SK-N-SH treated with all-trans-retinoic acid at 6 μM for 48 hours (cell line): ENCODE measurements around the gene ANK3.

Experiments
- ATAC-seq: fragments of 200-7000 bp; cut with Tn5 transposase; 3 replicates; pipeline ENCODE4 v1.9.1; 2020; ENCODE audit warnings: mild to moderate bottlenecking, moderate library complexity
- ARNTL ChIP-seq: fragments of 450-650 bp; formaldehyde crosslinking; IDR thresholded peaks from 2 replicates; pipeline ENCODE4 v1.5.0; 2020; ENCODE audit warnings: low read depth, mild to moderate bottlenecking, moderate library complexity, borderline replicate concordance
- BACH2 ChIP-seq: fragments of 250-450 bp; sonication (Bioruptor Pico); IDR thresholded peaks from 2 replicates; pipeline ENCODE4 v1.9.0; 2021; ENCODE audit warnings: mild to moderate bottlenecking, borderline replicate concordance
- CREB5 ChIP-seq: fragments of 250-450 bp; sonication (Bioruptor Pico); IDR thresholded peaks from 2 replicates; pipeline ENCODE4 v1.5.1; 2020; ENCODE audit warnings: low read depth, mild to moderate bottlenecking, moderate library complexity
- CSDC2 ChIP-seq: fragments of 250-450 bp; sonication (Bioruptor Pico); IDR thresholded peaks from 2 replicates; pipeline ENCODE4 v1.5.0; 2020; ENCODE audit warnings: mild to moderate bottlenecking, moderate library complexity
- CSRNP3 ChIP-seq: fragments of 250-450 bp; sonication (Bioruptor Pico); IDR thresholded peaks from 2 replicates; pipeline ENCODE4 v1.5.1; 2021; ENCODE audit warnings: mild to moderate bottlenecking, moderate library complexity
- ESRRG ChIP-seq: fragments of 250-450 bp; sonication (Bioruptor Pico); IDR thresholded peaks from 2 replicates; pipeline ENCODE4 v1.6.1; 2021; ENCODE audit warnings: mild to moderate bottlenecking
- GLIS3 ChIP-seq: fragments of 250-450 bp; sonication (Bioruptor Pico); IDR thresholded peaks from 2 replicates; pipeline ENCODE4 v1.5.0; 2020; ENCODE audit warnings: mild to moderate bottlenecking, moderate library complexity
- ISL1 ChIP-seq: fragments of 250-450 bp; sonication (Bioruptor Pico); IDR thresholded peaks from 2 replicates; pipeline ENCODE4 v2.1.2; 2022; ENCODE audit warnings: mild to moderate bottlenecking, moderate library complexity
- OSR1 ChIP-seq: fragments of 250-450 bp; sonication (Bioruptor Pico); IDR thresholded peaks from 2 replicates; pipeline ENCODE4 v1.8.0; 2022; ENCODE audit warnings: moderate library complexity, mild to moderate bottlenecking, inconsistent platforms
- PATZ1 ChIP-seq: fragments of 250-450 bp; sonication (Bioruptor Pico); IDR thresholded peaks from 2 replicates; pipeline ENCODE4 v1.8.0; 2020; ENCODE audit warnings: mild to moderate bottlenecking, moderate library complexity, borderline replicate concordance
- POU6F1 ChIP-seq: fragments of 250-450 bp; sonication (Bioruptor Pico); IDR thresholded peaks from 2 replicates; pipeline ENCODE4 v1.8.0; 2021; ENCODE audit warnings: low read depth, mild to moderate bottlenecking, moderate library complexity, borderline replicate concordance
- PPARA ChIP-seq: fragments of 250-450 bp; sonication (Bioruptor Pico); IDR thresholded peaks from 2 replicates; pipeline ENCODE4 v1.5.0; 2020; ENCODE audit warnings: mild to moderate bottlenecking, borderline replicate concordance
- RARB ChIP-seq: fragments of 250-450 bp; sonication (Bioruptor Pico); IDR thresholded peaks from 2 replicates; pipeline ENCODE4 v1.8.0; 2021; ENCODE audit warnings: mild to moderate bottlenecking, moderate library complexity
- SNAI2 ChIP-seq: fragments of 250-450 bp; sonication (Bioruptor Pico); IDR thresholded peaks from 2 replicates; pipeline ENCODE4 v1.5.0; 2020; ENCODE audit warnings: mild to moderate bottlenecking, moderate library complexity
- TOX ChIP-seq: fragments of 250-450 bp; sonication (Bioruptor Pico); IDR thresholded peaks from 2 replicates; pipeline ENCODE4 v1.8.0; 2021; ENCODE audit warnings: mild to moderate bottlenecking, moderate library complexity, borderline replicate concordance
- ZC3H10 ChIP-seq: fragments of 250-450 bp; sonication (Bioruptor Pico); IDR thresholded peaks from 2 replicates; pipeline ENCODE4 v1.5.1; 2021; ENCODE audit warnings: mild to moderate bottlenecking, moderate library complexity
- ZFP30 ChIP-seq: fragments of 450-650 bp; formaldehyde crosslinking; IDR thresholded peaks from 2 replicates; pipeline ENCODE4 v1.5.0; 2022; ENCODE audit warnings: mild to moderate bottlenecking, moderate library complexity
- ZNF565 ChIP-seq: fragments of 450-650 bp; formaldehyde crosslinking; conservative IDR thresholded peaks from 2 replicates; pipeline ENCODE4 v1.5.0; 2020; ENCODE audit warnings: low read depth, mild to moderate bottlenecking, moderate library complexity
- ZNF70 ChIP-seq: fragments of 450-650 bp; formaldehyde crosslinking; IDR thresholded peaks from 2 replicates; pipeline ENCODE4 v1.5.0; 2020; ENCODE audit warnings: mild to moderate bottlenecking, moderate library complexity
- ZNF8 ChIP-seq: fragments of 450-650 bp; formaldehyde crosslinking; IDR thresholded peaks from 2 replicates; pipeline ENCODE4 v1.5.0; 2020; ENCODE audit warnings: mild to moderate bottlenecking, moderate library complexity

Gene ANK3

GRCh38 chr10:60417901-60418300 lies 28.2 kb upstream of the ANK3 start:
- no peak for TF ChIP-seq TOX (CRISPR knock-in tag)
- no peak for TF ChIP-seq POU6F1 (CRISPR knock-in tag)
- no peak for TF ChIP-seq ZC3H10 (CRISPR knock-in tag)
- TF ChIP-seq CSDC2 (CRISPR knock-in tag), result no peak
- no peak for TF ChIP-seq ZFP30
- no peak; the same call in 1 of the 2 replicates for TF ChIP-seq ISL1 (CRISPR knock-in tag)
- ATAC-seq, result peak; percentile 56

GRCh38 chr10:60417024-60417423 lies 27.3 kb upstream of the ANK3 start:
- peak; percentile 51 for ATAC-seq
- TF ChIP-seq PPARA (no peak), ISL1 (CRISPR knock-in tag) (peak; percentile 57), TOX (CRISPR knock-in tag) (no peak), ZC3H10 (CRISPR knock-in tag) (no peak), ESRRG (CRISPR knock-in tag) (no peak), PATZ1 (CRISPR knock-in tag) (peak; percentile 72; the same call in 1 of the 2 replicates), RARB (CRISPR knock-in tag) (no peak), ZNF8 (CRISPR knock-in tag) (no peak), CREB5 (CRISPR knock-in tag) (no peak), ARNTL (CRISPR knock-in tag) (no peak), CSDC2 (CRISPR knock-in tag) (no peak), CSRNP3 (CRISPR knock-in tag) (no peak), BACH2 (CRISPR knock-in tag) (no peak), POU6F1 (CRISPR knock-in tag) (no peak)

- ATAC-seq, result peak; percentile 92
- TF ChIP-seq CSRNP3 (CRISPR knock-in tag) (no peak), CSDC2 (CRISPR knock-in tag) (no peak), GLIS3 (CRISPR knock-in tag) (no peak), ISL1 (CRISPR knock-in tag) (peak; percentile 74)
Observed at GRCh38 chr10:60414877-60415585, 25.4 kb upstream of the ANK3 start.

GRCh38 chr10:60414111-60414510 lies 24.4 kb upstream of the ANK3 start:
- no peak for TF ChIP-seq TOX (CRISPR knock-in tag)
- no peak for TF ChIP-seq SNAI2 (CRISPR knock-in tag)
- no peak for TF ChIP-seq ZNF565 (CRISPR knock-in tag)
- no peak for TF ChIP-seq ZC3H10 (CRISPR knock-in tag)
- no peak for TF ChIP-seq ZNF70
- no peak for TF ChIP-seq ZFP30
- no peak for TF ChIP-seq CREB5 (CRISPR knock-in tag)
- TF ChIP-seq ZNF8 (CRISPR knock-in tag), result no peak
- no peak for TF ChIP-seq PPARA
- no peak for TF ChIP-seq OSR1 (CRISPR knock-in tag)
- no peak for ATAC-seq
